GM23248 (cell line): Measurements from ENCODE around the gene GLUL.

Experiments
- EZH2 ChIP-seq: fragments of 200-600 bp; sonication (generic); IDR thresholded peaks from 2 replicates; pipeline ENCODE4 v1.6.1; 2018; ENCODE audit warnings: antibody characterized with exemption, mild to moderate bottlenecking; ENCODE audit not compliant: insufficient read depth, poor library complexity, severe bottlenecking
- EZH2phosphoT487 ChIP-seq: fragments of 200-600 bp; sonication (generic); IDR thresholded peaks from 2 replicates; pipeline ENCODE4 v1.6.1; 2018; ENCODE audit warnings: antibody characterized with exemption, moderate library complexity, mild to moderate bottlenecking, low read depth; ENCODE audit not compliant: insufficient read depth

DNA sequence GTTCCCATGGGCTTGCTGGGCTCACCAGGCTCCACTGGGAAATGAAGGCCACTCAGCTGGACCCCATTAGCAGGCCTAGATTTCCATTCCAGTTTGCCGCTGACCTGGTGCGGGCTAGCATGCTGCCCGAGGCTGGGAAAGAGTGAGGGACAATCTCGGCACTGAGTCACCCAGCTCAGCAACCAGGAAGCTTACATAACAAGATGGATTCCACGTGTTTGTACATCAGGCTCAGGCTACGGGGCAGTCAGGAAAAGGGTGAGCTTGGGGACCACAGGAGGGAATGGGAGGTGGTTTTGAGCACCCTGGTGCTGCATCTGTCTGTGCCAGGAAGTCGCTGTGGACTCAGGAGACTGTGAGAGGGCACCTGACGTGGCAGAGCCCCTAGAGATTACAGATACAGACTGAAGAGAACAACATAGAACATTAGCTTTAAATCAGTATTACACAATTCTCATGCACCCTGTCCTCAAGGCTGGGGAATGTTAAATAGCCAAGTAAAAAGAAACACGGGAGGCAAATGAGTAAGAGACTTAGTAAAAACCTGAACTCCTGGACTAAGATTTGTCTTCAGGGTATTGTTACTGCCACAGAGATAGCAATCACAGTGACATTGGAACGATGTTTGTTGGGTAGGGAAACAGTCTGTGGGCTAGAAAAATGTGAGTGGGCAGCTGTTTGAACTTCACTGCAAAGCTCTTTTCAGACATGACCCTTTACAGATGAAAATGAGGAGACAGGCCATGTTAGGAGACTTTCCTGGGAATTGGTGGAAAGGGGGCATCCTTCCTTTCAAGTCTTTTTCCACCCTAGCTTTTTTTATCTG lies 51.1 kb downstream of the GLUL start:
- TF ChIP-seq EZH2 (no peak), EZH2phosphoT487 (no peak)
